Endothelial cell of umbilical vein (primary cell): Measurements from ENCODE around the gene BID.

Source experiments
- JUN ChIP-seq: IDR thresholded peaks from 2 replicates; pipeline ENCODE4 v1.6.1; 2011; ENCODE audit warnings: borderline replicate concordance, low read depth; ENCODE audit not compliant: insufficient read length, insufficient read depth
- POLR2A ChIP-seq: IDR thresholded peaks from 2 replicates; pipeline ENCODE4 v1.6.1; 2012; ENCODE audit warnings: low read depth, mild to moderate bottlenecking, control low read depth, low read length

DNA sequence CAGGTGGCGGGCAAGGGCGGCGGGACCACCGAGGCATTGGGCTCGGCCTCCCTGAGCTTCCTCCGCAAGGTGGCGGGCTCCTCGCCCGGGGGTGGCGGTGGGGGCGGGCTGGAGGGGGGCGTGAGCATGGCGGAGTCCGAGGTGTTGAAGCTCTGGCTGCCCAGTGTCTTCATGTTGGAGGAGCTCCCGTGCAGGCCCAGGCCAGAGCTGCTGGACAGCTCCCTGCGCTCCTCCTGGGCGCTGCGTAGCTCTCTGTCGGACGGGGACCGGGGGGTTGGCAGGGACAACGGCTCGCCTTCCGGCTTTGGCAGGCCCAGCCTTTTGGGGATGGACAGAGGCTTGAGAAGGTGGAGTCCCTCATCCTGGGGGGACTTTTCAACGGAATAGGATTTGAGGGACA, 43.9 kb upstream of the BID start:
- TF ChIP-seq POLR2A, result no peak
- no peak for TF ChIP-seq JUN
